ENCODE measurements around the gene AARS2.
A peak's percentile ranks its signal among the peaks of the same experiment; 100 is the strongest.
"Not testable (repeated sequence)": the region's sequence is repeated elsewhere in the genome, so short reads cannot be mapped to it uniquely, and the experiment has no call there.

The AARS2 gene

DNA sequence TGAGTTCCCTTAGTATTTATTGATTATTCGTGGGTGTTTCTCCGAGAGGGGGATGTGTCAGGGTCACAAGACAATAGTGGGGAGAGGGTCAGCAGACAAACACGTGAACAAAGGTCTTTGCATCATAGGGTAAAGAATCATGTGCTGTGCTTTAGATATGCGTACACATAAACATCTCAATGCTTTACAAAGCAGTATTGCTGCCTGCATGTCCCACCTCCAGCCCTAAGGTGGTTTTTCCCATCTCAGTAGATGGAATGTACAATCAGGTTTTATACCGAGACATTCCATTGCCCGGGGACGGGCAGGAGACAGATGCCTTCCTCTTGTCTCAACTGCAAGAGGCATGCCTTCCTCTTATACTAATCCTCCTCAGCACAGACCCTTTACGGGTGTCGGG lies 15.1 kb upstream of the AARS2 start:
- not testable (repeated sequence) for DNase-seq

- DNase-seq, result no peak
These were observed 14.6 kb upstream of the AARS2 start for GRCh38 chr6:44327760-44328159.

- DNase-seq, result no peak
These were observed 13.9 kb upstream of the AARS2 start for GRCh38 chr6:44327096-44327495.

- DNase-seq, result no peak
These were observed 8.1 kb upstream of the AARS2 start for GRCh38 chr6:44321210-44321609.

GRCh38 chr6:44317136-44317631 lies 4.0 kb upstream of the AARS2 start:
- DNase-seq, result not testable (repeated sequence)

GRCh38 chr6:44316481-44316880 lies 3.3 kb upstream of the AARS2 start:
- DNase-seq, result no peak

GRCh38 chr6:44315951-44316350 lies 2.8 kb upstream of the AARS2 start:
- no peak for DNase-seq

GRCh38 chr6:44315516-44315915 lies 2.4 kb upstream of the AARS2 start:
- DNase-seq, result no peak

DNA sequence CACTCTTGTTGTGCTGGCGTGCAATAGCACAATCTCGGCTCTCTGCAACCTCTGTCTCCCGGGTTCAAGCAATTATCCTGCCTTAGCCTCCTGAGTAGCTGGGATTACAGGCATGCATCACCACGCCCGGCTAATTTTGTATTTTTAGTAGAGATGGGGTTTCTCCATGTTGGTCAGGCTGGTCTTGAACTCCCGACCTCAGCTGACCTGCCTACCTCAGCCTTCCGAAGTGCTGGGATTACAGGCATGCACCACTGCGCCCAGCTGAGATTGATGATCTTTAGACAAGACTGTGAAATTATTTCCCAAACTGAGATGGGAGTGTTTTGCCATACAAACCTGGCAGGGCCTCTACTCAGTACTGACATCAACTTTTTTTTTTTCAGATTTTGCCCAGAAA lies 1.5 kb upstream of the AARS2 start:
- DNase-seq, result not testable (repeated sequence)

- DNase-seq, result no peak
These were observed 1.4 kb downstream of the AARS2 start for GRCh38 chr6:44311767-44312166.

- DNase-seq, result no peak
These were observed 1.8 kb downstream of the AARS2 start for GRCh38 chr6:44311304-44311703.

DNA sequence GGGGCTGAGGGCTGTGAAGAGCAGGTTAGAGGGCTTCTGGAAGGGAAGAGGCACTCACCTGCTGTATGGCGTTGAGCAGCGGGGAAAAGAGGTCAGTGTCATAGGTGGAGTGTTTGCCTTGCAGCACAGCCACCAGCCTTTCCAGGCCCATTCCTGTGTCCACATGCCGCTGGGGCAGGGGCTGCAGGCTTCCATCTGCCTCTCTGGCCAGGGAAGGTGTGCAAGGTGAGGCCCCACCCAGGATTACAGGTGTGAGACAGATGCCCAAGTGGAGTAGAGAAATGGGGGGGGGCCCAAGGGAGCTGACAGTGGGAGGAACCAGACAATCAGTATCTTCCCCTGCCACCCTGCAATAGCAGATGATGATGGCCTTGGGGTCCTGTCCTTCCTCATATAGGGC lies 2.9 kb downstream of the AARS2 start:
- DNase-seq, result no peak

DNA sequence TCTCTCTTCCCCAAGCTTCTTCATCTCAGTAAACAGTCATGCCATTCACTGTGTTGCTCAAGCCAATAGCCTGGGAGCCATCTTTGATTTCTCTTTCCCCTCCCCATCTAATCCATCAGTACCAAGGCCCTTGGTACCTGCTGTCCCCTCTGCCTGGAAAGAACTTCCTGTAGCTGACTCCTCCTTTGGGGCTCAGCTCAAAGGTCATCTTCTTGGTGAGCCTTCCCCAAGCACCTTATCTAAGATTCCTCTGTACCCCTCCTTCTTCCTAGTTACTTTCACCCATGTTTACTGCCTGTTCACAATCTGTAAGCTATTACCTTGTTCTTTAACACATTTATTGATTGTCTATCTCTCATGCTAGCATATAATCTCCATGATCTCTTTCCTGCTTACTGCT lies 3.5 kb downstream of the AARS2 start:
- DNase-seq, result no peak

- DNase-seq, result no peak
These were observed 4.1 kb downstream of the AARS2 start for GRCh38 chr6:44309092-44309491.

GRCh38 chr6:44307217-44307616 lies 5.9 kb downstream of the AARS2 start:
- no peak for DNase-seq

DNA sequence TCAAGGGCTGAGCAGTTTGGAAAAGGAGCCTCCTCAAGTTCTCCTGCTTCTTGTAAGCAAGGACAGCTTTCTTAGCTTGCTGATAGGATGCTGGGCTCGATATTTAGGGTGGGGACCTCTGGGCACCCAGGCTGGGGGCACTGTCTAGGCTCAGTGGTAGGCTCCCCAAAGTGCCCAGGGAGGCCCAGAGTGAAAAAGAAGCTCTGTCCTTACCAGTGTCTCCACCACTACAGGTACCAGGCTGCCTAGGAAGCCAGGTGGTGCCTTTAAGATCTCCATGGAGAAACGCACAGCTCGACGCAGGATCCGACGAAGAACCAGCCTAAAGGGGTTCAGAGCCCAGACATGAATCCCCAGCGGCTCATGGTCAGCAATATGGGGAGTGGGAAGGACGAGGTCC lies 6.4 kb downstream of the AARS2 start:
- no peak for DNase-seq

- no peak for DNase-seq
These were observed 7.9 kb downstream of the AARS2 start for GRCh38 chr6:44305200-44305725.

GRCh38 chr6:44304282-44305199 lies 8.6 kb downstream of the AARS2 start:
- peak; percentile 21 for DNase-seq

DNA sequence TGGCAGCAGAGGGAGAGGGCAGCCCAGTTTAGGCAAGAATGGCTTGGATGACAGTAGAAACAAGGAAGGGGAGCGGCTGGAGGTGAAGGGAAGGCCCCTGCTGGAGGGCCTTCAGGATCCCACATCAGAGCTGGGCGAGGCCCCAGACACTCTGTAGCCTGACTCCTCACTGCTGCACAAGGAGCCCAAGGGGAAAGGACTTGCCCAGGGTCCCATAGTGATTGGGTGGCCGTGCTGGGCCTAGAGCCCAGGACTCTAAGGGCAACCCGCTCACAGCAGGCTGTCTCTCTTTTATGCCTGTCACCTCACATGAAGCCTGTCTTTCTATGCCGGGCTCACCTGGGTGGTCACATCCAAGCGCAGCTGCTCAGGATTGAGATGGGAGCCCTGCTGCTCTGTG lies 9.3 kb downstream of the AARS2 start:
- DNase-seq, result no peak

- DNase-seq, result no peak
These were observed 10.3 kb downstream of the AARS2 start for GRCh38 chr6:44302856-44303255.

- no peak for DNase-seq
These were observed 11.2 kb downstream of the AARS2 start for GRCh38 chr6:44301782-44302564.

- DNase-seq, result no peak
These were observed 12.0 kb downstream of the AARS2 start for GRCh38 chr6:44301106-44301505.

DNA sequence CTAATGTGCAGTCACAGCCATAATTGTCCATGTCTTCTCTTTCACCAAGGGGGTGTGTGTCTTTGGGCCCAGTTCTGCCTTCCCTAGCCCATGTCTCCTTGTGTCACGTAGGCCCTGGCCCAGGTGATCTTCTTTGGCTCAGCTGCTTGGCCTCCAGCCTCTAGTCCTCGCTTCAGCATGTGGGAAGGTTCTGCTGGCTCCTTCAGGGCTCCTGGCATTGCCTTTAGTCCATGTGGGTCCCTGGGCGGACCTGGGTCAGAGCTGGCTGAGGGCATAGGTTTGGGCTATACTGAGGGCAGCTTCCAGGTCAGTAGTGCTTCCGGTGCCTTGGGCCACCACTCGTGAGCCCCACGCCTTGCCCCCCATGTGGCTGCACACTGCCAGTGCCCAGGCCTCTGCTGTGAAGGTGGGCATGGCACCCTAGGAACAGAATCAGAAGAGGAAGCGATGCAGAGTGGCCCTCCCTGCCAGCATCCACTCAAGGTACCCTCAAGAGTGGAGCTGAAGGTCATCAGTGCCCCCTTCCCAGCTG lies 12.8 kb downstream of the AARS2 start:
- DNase-seq, result no peak
